ENCODE data around the gene FRMD7. TPM values are rescaled to one million over a fixed set of nuclear protein-coding genes. Genes with fewer than 3 reads are reported as not detected.
"Not testable (repeated sequence)": the region's sequence is repeated elsewhere in the genome, so short reads cannot be mapped to it uniquely, and the experiment has no call there.

Gene FRMD7
- total RNA-seq, 1 donor from 2014 or later = not detected

- DNase-seq (no peak), ATAC-seq (ENCODE audit: poor library complexity) (no peak)
- intact Hi-C loops (cut with DNase I) = no loop called here
Measured at GRCh38 chrX:132101206-132101605, 26.6 kb downstream of the FRMD7 start.

GRCh38 chrX:132098704-132099103, 29.1 kb downstream of the FRMD7 start:
- DNase-seq; ATAC-seq (ENCODE audit: poor library complexity); intact Hi-C loops (cut with DNase I): not testable (repeated sequence)

- no peak for ATAC-seq (ENCODE audit: poor library complexity)
- intact Hi-C loops (cut with DNase I) = no loop called here
- no peak for DNase-seq
Measured at GRCh38 chrX:132094164-132094563, 33.7 kb downstream of the FRMD7 start.

GRCh38 chrX:132093239-132093860, 34.5 kb downstream of the FRMD7 start:
- intact Hi-C loops (cut with DNase I) = no loop called here
- no peak for DNase-seq
- ATAC-seq (ENCODE audit: poor library complexity) = no peak

- ATAC-seq (ENCODE audit: poor library complexity) (peak; percentile 64), DNase-seq (no peak)
- intact Hi-C loops (cut with DNase I) = no loop called here
Measured at GRCh38 chrX:132092439-132093065, 35.3 kb downstream of the FRMD7 start.

GRCh38 chrX:132090403-132091159, 37.2 kb downstream of the FRMD7 start:
- DNase-seq (no peak), ATAC-seq (ENCODE audit: poor library complexity) (no peak)
- intact Hi-C loops (cut with DNase I) = no loop called here

GRCh38 chrX:132088864-132089263, 39.0 kb downstream of the FRMD7 start:
- ATAC-seq (ENCODE audit: poor library complexity) (no peak), DNase-seq (no peak)
- intact Hi-C loops (cut with DNase I) = no loop called here

GRCh38 chrX:132086672-132087071, 41.1 kb downstream of the FRMD7 start:
- no peak for ATAC-seq (ENCODE audit: poor library complexity)

GRCh38 chrX:132085786-132086185, 42.0 kb downstream of the FRMD7 start:
- intact Hi-C loops (cut with DNase I) = no loop called here
- DNase-seq (no peak), ATAC-seq (ENCODE audit: poor library complexity) (no peak)

More at GRCh38 chrX:132086672-132087071, 41.1 kb downstream of the FRMD7 start:
- no peak for DNase-seq
- intact Hi-C loops (cut with DNase I) = no loop called here

GRCh38 chrX:132077912-132078311, 49.9 kb downstream of the FRMD7 start:
- ATAC-seq (ENCODE audit: poor library complexity) = no peak
- intact Hi-C loops (cut with DNase I) = no loop called here

GRCh38 chrX:132077414-132077813, 50.4 kb downstream of the FRMD7 start:
- no peak for DNase-seq
- ATAC-seq (ENCODE audit: poor library complexity) = no peak
- intact Hi-C loops (cut with DNase I) = no loop called here

More at GRCh38 chrX:132077912-132078311, 49.9 kb downstream of the FRMD7 start:
- DNase-seq = no peak

- DNase-seq (no peak), ATAC-seq (ENCODE audit: poor library complexity) (no peak)
- intact Hi-C loops (cut with DNase I) = no loop called here
Measured at GRCh38 chrX:132071254-132071653, 56.6 kb downstream of the FRMD7 start.

- DNase-seq (no peak), ATAC-seq (ENCODE audit: poor library complexity) (no peak)
- intact Hi-C loops (cut with DNase I) = no loop called here
Measured at GRCh38 chrX:132068405-132068804, 59.4 kb downstream of the FRMD7 start.

GRCh38 chrX:132063862-132064261, 64.0 kb downstream of the FRMD7 start:
- intact Hi-C loops (cut with DNase I) = no loop called here
- DNase-seq (no peak), ATAC-seq (ENCODE audit: poor library complexity) (no peak)

- no peak for DNase-seq
- ATAC-seq (ENCODE audit: poor library complexity) = no peak
- intact Hi-C loops (cut with DNase I) = no loop called here
Measured at GRCh38 chrX:132063334-132063733, 64.5 kb downstream of the FRMD7 start.

- ATAC-seq (ENCODE audit: poor library complexity) (no peak), DNase-seq (no peak)
- intact Hi-C loops (cut with DNase I) = no loop called here
Measured at GRCh38 chrX:132059973-132060540, 67.8 kb downstream of the FRMD7 start.

- intact Hi-C loops (cut with DNase I) = no loop called here
- DNase-seq (no peak), ATAC-seq (ENCODE audit: poor library complexity) (no peak)
Measured at GRCh38 chrX:132058975-132059374, 68.8 kb downstream of the FRMD7 start.

GRCh38 chrX:132058050-132058449, 69.8 kb downstream of the FRMD7 start:
- intact Hi-C loops (cut with DNase I) = no loop called here
- no peak for ATAC-seq (ENCODE audit: poor library complexity)
- no peak for DNase-seq

GRCh38 chrX:132051778-132052177, 76.0 kb downstream of the FRMD7 start:
- intact Hi-C loops (cut with DNase I); ATAC-seq (ENCODE audit: poor library complexity); DNase-seq: not testable (repeated sequence)

GRCh38 chrX:132046533-132046932, 81.3 kb downstream of the FRMD7 start:
- DNase-seq (no peak), ATAC-seq (ENCODE audit: poor library complexity) (no peak)
- intact Hi-C loops (cut with DNase I) = no loop called here
